ENCODE measurements around the gene SGSM2. TPM values are rescaled to one million over a fixed set of nuclear protein-coding genes. Genes with fewer than 3 reads are reported as not detected.

Gene SGSM2
- total RNA-seq, 1 experiment from 2014 or later, result 49.0 TPM

GRCh38 chr17:2374549-2375285 is 37.4 kb downstream of the SGSM2 start:
- BruUV-seq (replicated peaks), result TSS peak; percentile 68
- Histone ChIP-seq H3K27me3 (ENCODE audit: control insufficient read depth, insufficient read depth, low read length) (no peaks in the 10 kb centered on the region), H3K4me3 (ENCODE audit: low read depth in 2 of 2, low read length in 2 of 2) (no peak overlapping the region), H3K36me3 (ENCODE audit: control insufficient read depth, insufficient read depth, low read length) (no peaks in the 10 kb centered on the region), H3K27ac (ENCODE audit: low read length) (no peak overlapping the region), H3K4me1 (ENCODE audit: control insufficient read depth, insufficient read depth, low read length) (no peaks in the 10 kb centered on the region), H3K9me3 (ENCODE audit: control insufficient read depth, insufficient read depth, low read depth, low read length) (no peaks in the 10 kb centered on the region)
- DNase-seq (ENCODE audit: low read depth, low spot score), result no peak
- no peak for TF ChIP-seq CTCF (IDR thresholded peaks at IDR 0.05)
- no peak for TF ChIP-seq POLR2AphosphoS5 (IDR thresholded peaks at IDR 0.05; ENCODE audit: low read depth, low read length)
- TF ChIP-seq SIN3A (IDR thresholded peaks at IDR 0.05; ENCODE audit: borderline replicate concordance, insufficient read depth, low read depth, low read length), result no peak
- no peak for TF ChIP-seq REST (IDR thresholded peaks at IDR 0.05; ENCODE audit: insufficient read depth in 1 of 2, low read depth in 2 of 2, low read length in 1 of 2)
- TF ChIP-seq TCF7L2 (IDR thresholded peaks at IDR 0.05; ENCODE audit: low read depth, low read length), result no peak
- ChIA-PET POLR2A (no interaction called here), CTCF (no interaction called here)
- ATAC-seq, result no peak
- in situ Hi-C loops (cut with HindIII; ENCODE audit: low pct_unique_long_range_greater_than_20kb, low sequenced_read_pairs) (no loop called here), intact Hi-C loops (cut with micrococcal nuclease; ENCODE audit: unreplicated experiment) (no loop called here)

DNA sequence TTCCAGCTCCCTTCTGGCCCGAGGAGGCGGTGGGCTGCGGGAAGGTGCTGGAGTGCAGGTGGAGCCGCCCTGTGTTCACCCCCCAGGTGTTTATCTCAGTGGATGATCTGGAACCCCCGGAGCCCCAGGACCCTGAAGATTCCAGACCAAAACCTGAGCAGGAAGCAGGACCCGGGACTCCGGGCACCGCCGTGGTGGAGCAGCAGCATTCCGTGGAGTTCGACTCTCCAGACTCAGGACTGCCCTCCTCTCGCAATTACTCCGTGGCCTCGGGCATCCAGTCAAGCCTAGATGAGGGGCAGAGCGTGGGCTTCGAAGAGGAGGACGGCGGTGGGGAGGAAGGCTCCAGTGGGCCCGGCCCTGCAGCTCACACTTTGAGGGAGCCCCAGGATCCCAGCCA is 38.1 kb downstream of the SGSM2 start:
- ATAC-seq, result no peak
- in situ Hi-C loops (cut with HindIII; ENCODE audit: low pct_unique_long_range_greater_than_20kb, low sequenced_read_pairs), result no loop called here
- POLR2A ChIA-PET, result no interaction called here
- no peak for DNase-seq (ENCODE audit: low read depth, low spot score)
- no peaks in the 10 kb centered on the region for H3K9me3 ChIP-seq (ENCODE audit: control insufficient read depth, insufficient read depth, low read depth, low read length)
- no peak overlapping the region for H3K27ac ChIP-seq (ENCODE audit: low read length)
- no peaks in the 10 kb centered on the region for H3K27me3 ChIP-seq (ENCODE audit: control insufficient read depth, insufficient read depth, low read length)
- no peaks in the 10 kb centered on the region for H3K36me3 ChIP-seq (ENCODE audit: control insufficient read depth, insufficient read depth, low read length)
- no peaks in the 10 kb centered on the region for H3K4me1 ChIP-seq (ENCODE audit: control insufficient read depth, insufficient read depth, low read length)
- no peak overlapping the region for H3K4me3 ChIP-seq (ENCODE audit: low read depth in 2 of 2, low read length in 2 of 2)
- TF ChIP-seq REST (IDR thresholded peaks at IDR 0.05; ENCODE audit: insufficient read depth in 1 of 2, low read depth in 2 of 2, low read length in 1 of 2) (no peak), TCF7L2 (IDR thresholded peaks at IDR 0.05; ENCODE audit: low read depth, low read length) (no peak), CTCF (IDR thresholded peaks at IDR 0.05) (no peak), POLR2AphosphoS5 (IDR thresholded peaks at IDR 0.05; ENCODE audit: low read depth, low read length) (no peak), SIN3A (IDR thresholded peaks at IDR 0.05; ENCODE audit: borderline replicate concordance, insufficient read depth, low read depth, low read length) (no peak)
- CTCF ChIA-PET, result no interaction called here
- intact Hi-C loops (cut with micrococcal nuclease; ENCODE audit: unreplicated experiment), result no loop called here
- no TSS peak for BruUV-seq (replicated peaks)
